ENCODE measurements around the gene CABP1.

GRCh38 chr12:120653611-120654010, 13.2 kb downstream of the CABP1 start:
- TF ChIP-seq, protein P1, sequence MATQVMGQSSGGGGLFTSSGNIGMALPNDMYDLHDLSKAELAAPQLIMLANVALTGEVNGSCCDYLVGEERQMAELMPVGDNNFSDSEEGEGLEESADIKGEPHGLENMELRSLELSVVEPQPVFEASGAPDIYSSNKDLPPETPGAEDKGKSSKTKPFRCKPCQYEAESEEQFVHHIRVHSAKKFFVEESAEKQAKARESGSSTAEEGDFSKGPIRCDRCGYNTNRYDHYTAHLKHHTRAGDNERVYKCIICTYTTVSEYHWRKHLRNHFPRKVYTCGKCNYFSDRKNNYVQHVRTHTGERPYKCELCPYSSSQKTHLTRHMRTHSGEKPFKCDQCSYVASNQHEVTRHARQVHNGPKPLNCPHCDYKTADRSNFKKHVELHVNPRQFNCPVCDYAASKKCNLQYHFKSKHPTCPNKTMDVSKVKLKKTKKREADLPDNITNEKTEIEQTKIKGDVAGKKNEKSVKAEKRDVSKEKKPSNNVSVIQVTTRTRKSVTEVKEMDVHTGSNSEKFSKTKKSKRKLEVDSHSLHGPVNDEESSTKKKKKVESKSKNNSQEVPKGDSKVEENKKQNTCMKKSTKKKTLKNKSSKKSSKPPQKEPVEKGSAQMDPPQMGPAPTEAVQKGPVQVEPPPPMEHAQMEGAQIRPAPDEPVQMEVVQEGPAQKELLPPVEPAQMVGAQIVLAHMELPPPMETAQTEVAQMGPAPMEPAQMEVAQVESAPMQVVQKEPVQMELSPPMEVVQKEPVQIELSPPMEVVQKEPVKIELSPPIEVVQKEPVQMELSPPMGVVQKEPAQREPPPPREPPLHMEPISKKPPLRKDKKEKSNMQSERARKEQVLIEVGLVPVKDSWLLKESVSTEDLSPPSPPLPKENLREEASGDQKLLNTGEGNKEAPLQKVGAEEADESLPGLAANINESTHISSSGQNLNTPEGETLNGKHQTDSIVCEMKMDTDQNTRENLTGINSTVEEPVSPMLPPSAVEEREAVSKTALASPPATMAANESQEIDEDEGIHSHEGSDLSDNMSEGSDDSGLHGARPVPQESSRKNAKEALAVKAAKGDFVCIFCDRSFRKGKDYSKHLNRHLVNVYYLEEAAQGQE (IDR thresholded peaks at IDR 0.05; ENCODE audit: insufficient read depth in 1 of 2, low read depth in 2 of 2, low read length in 2 of 2): no peak
- TF ChIP-seq TAF1 (IDR thresholded peaks at IDR 0.05; ENCODE audit: borderline replicate concordance, insufficient read depth, low read length): no peak
- TF ChIP-seq POLR2AphosphoS5 (IDR thresholded peaks at IDR 0.05; ENCODE audit: low read depth, low read length): no peak

All from PFSK-1 (cell line).